SK-N-MC (cell line): ENCODE measurements around the gene KIF21B.

ENCODE experiments used
- EZH2 ChIP-seq: fragments of 200-600 bp; sonication (generic); IDR thresholded peaks from one replicate; pipeline ENCODE4 v1.6.1; 2017; ENCODE audit warnings: antibody characterized with exemption
- POLR2AphosphoS5 ChIP-seq: IDR thresholded peaks from 2 replicates; pipeline ENCODE4 v1.6.1; 2012; ENCODE audit warnings: mild to moderate bottlenecking, low read depth, low read length, borderline replicate concordance

DNA sequence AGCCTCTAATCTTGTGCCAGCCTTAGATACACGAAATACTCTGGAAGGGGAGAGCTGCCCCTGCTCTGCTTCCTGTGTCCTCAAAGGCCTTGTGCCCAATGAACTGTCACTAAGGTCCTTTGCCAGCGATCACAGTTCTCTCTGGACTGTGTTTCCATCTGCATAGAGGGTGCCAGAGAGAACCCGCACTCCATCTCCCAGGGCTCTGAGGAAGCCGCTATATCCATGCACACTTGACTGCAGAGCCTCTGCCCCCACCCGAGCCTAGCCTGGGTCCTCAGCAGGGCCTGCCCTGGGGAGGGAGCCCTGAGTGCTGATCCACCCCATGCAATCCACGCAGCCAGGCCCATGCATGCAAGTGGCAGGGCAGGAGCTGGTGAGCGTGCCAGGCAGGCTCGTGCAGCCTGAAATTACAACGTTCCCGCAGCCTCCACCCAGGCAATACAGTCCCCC, 30.6 kb upstream of the KIF21B start:
- TF ChIP-seq POLR2AphosphoS5 (no peak), EZH2 (no peak)
